ENCODE data around the gene PRICKLE2.

Gene PRICKLE2

GRCh38 chr3:64218746-64219145 is 6.5 kb downstream of the PRICKLE2 start:
- no peak for DNase-seq (ENCODE audit: low spot score)

- no peak for DNase-seq (ENCODE audit: low spot score)
Observed at GRCh38 chr3:64218329-64218728, 6.9 kb downstream of the PRICKLE2 start.

GRCh38 chr3:64216274-64217147 is 8.8 kb downstream of the PRICKLE2 start:
- DNase-seq (ENCODE audit: low spot score), result no peak

- no peak for DNase-seq (ENCODE audit: low spot score)
Observed at GRCh38 chr3:64215559-64215958, 9.7 kb downstream of the PRICKLE2 start.

GRCh38 chr3:64215103-64215502 is 10.2 kb downstream of the PRICKLE2 start:
- DNase-seq (ENCODE audit: low spot score), result no peak

GRCh38 chr3:64214381-64215018 is 10.8 kb downstream of the PRICKLE2 start:
- DNase-seq (ENCODE audit: low spot score), result no peak

GRCh38 chr3:64213962-64214379 is 11.3 kb downstream of the PRICKLE2 start:
- DNase-seq (ENCODE audit: low spot score), result no peak

GRCh38 chr3:64213224-64213878 is 11.9 kb downstream of the PRICKLE2 start:
- no peak for DNase-seq (ENCODE audit: low spot score)

- peak; percentile 29 for DNase-seq (ENCODE audit: low spot score)
Observed at GRCh38 chr3:64209866-64210621, 15.2 kb downstream of the PRICKLE2 start.

- DNase-seq (ENCODE audit: low spot score), result no peak
Observed at GRCh38 chr3:64207289-64208080, 17.8 kb downstream of the PRICKLE2 start.

GRCh38 chr3:64203969-64204908 is 21.0 kb downstream of the PRICKLE2 start:
- DNase-seq (ENCODE audit: low spot score), result no peak

- no peak for DNase-seq (ENCODE audit: low spot score)
Observed at GRCh38 chr3:64203216-64203615, 22.1 kb downstream of the PRICKLE2 start.

GRCh38 chr3:64199932-64200331 is 25.3 kb downstream of the PRICKLE2 start:
- DNase-seq (ENCODE audit: low spot score), result no peak

GRCh38 chr3:64196236-64196929 is 28.9 kb downstream of the PRICKLE2 start:
- DNase-seq (ENCODE audit: low spot score), result no peak

- no peak for DNase-seq (ENCODE audit: low spot score)
Observed at GRCh38 chr3:64195789-64196188, 29.5 kb downstream of the PRICKLE2 start.

GRCh38 chr3:64191822-64192221 is 33.4 kb downstream of the PRICKLE2 start:
- no peak for DNase-seq (ENCODE audit: low spot score)

- DNase-seq (ENCODE audit: low spot score), result no peak
Observed at GRCh38 chr3:64190517-64191515, 34.5 kb downstream of the PRICKLE2 start.
